Transverse colon (tissue), 4 donors: ENCODE measurements around the gene ZNF500. TPM values are rescaled to one million over a fixed set of nuclear protein-coding genes. Genes with fewer than 3 reads are reported as not detected.

Experiments
- DNase-seq: peaks from one replicate; pipeline ENCODE4 v3.0.0-alpha.2; 2019
- H3K27ac ChIP-seq, 4 donors: fragments of 200-600 bp; sonication (generic); 2 replicates each; pipeline ENCODE4 v1.5.1; 2016 to 2018; ENCODE audit warnings: inconsistent platforms in 4 of 4
- H3K27me3 ChIP-seq: fragments of 200-600 bp; sonication (generic); 2 replicates; pipeline ENCODE4 v1.5.1; 2017; ENCODE audit warnings: inconsistent platforms
- H3K36me3 ChIP-seq, 4 donors: fragments of 200-600 bp; sonication (generic); 2 replicates each; pipeline ENCODE4 v1.5.1; 2017 to 2019; ENCODE audit warnings: inconsistent platforms in 4 of 4
- H3K4me1 ChIP-seq, 4 donors: fragments of 200-600 bp; sonication (generic); 2 replicates each; pipeline ENCODE4 v1.5.1; 2017 to 2020; ENCODE audit warnings: inconsistent platforms in 4 of 4
- H3K4me3 ChIP-seq, 4 donors: fragments of 200-600 bp; sonication (generic); 1 replicate in 1 of 4; 2 replicates in 3 of 4; pipeline versions ENCODE4 v1.5.1 to v1.6.1; 2017 to 2019; ENCODE audit warnings: inconsistent platforms in 4 of 4
- H3K9me3 ChIP-seq, 2 donors: fragments of 200-600 bp; sonication (generic); 2 replicates each; pipeline ENCODE4 v1.5.1; 2017 to 2019; ENCODE audit warnings: inconsistent platforms in 2 of 2
- CTCF ChIP-seq, 5 experiments: fragments of 200-600 bp in 3 of 5; fragments of 450-650 bp in 2 of 5; sonication (generic) in 3 of 5; IDR thresholded peaks; 1 replicate in 2 of 5; 2 replicates in 3 of 5; pipeline ENCODE4 v1.5.1; 2016 to 2017; ENCODE audit warnings: antibody characterized with exemption in 5 of 5, inconsistent platforms in 3 of 5, mild to moderate bottlenecking in 2 of 5, moderate library complexity in 1 of 5
- EP300 ChIP-seq: sonication (generic); formaldehyde crosslinking; IDR thresholded peaks from one replicate; pipeline ENCODE4 v1.6.1; 2017; ENCODE audit warnings: antibody characterized with exemption, low read depth
- POLR2A ChIP-seq: fragments of 450-650 bp; IDR thresholded peaks from one replicate; pipeline ENCODE4 v1.6.1; 2016; ENCODE audit warnings: antibody characterized with exemption, mild to moderate bottlenecking, moderate library complexity
- POLR2AphosphoS5 ChIP-seq, 3 donors: sonication (generic); formaldehyde crosslinking; IDR thresholded peaks; one replicate each; pipeline ENCODE4 v1.6.1; 2016; ENCODE audit warnings: antibody characterized with exemption in 3 of 3
- WGBS, 2 donors: methylation state at CpG; one replicate each; pipeline ENCODE4 v1.1.5; 2018; ENCODE audit warnings: low coverage in 1 of 2; 5-methylcytosine and 5-hydroxymethylcytosine counted together
- in situ Hi-C, 4 donors: fragments of 200-750 bp; cut with MboI; loops; one replicate each; pipeline versions ENCODE4 v1.15.0 to v1.15.1; 2017; ENCODE audit warnings: low sequenced_read_pairs in 3 of 4, low pct_ligation_motif_present in 1 of 4, low pct_unique_long_range_greater_than_20kb in 1 of 4
- intact Hi-C: fragments of 100-400 bp; cut with DNase I; formaldehyde crosslinking; loops from one replicate; pipeline ENCODE4 v1.15.1; 2023; ENCODE audit warnings: low total_unique reads
- total RNA-seq, 4 donors: library from RNA; depleted of rRNA; stranded (reverse); fragments of >200 nt; gene quantifications; one replicate each; pipeline ENCODE4 v1.1.0, GENCODE V29; 2016

Gene ZNF500
- total RNA-seq, 4 donors from 2014 or later: 9.7 to 31.2 (median 11.6) TPM

- in situ Hi-C loops (no loop called here), intact Hi-C loops (no loop called here)
- TF ChIP-seq CTCF (IDR thresholded peaks at IDR 0.05): no peak
- no peak for TF ChIP-seq POLR2AphosphoS5 (IDR thresholded peaks at IDR 0.05)
- TF ChIP-seq POLR2A: no peak
- TF ChIP-seq EP300: no peak
- no peak overlapping the region for H3K27ac ChIP-seq
- DNase-seq: no peak
- no peaks in the 10 kb centered on the region for H3K4me1 ChIP-seq
- WGBS, 2 donors: 91 to 93% methylated on average over 4 to 11 of the region's 11 CpGs
- no peak overlapping the region for H3K4me3 ChIP-seq
- H3K27me3 ChIP-seq: no peaks in the 10 kb centered on the region
- peaks cover 0 to 38% (median 12%) of the 10 kb centered on the region in 4 donors for H3K36me3 ChIP-seq
- H3K9me3 ChIP-seq: no peaks in the 10 kb centered on the region
These were observed 13.7 kb downstream of the ZNF500 start for GRCh38 chr16:4753227-4753626.

GRCh38 chr16:4752351-4753100, 14.4 kb downstream of the ZNF500 start:
- intact Hi-C loops: no loop called here
- in situ Hi-C loops: no loop called here
- Histone ChIP-seq H3K4me3 (no peak overlapping the region), H3K27ac (no peak overlapping the region), H3K4me1 (peaks cover 0 to 3% (median under 1%) of the 10 kb centered on the region in 4 donors), H3K36me3 (peaks cover 0 to 32% (median 10%) of the 10 kb centered on the region in 4 donors), H3K27me3 (no peaks in the 10 kb centered on the region), H3K9me3 (no peaks in the 10 kb centered on the region)
- 92% methylated on average over 31 of the region's 44 CpGs; no CpG with 5 or more reads in 1 of the 2 donors for WGBS, 2 donors
- no peak for DNase-seq
- TF ChIP-seq EP300 (no peak), POLR2A (no peak), CTCF (IDR thresholded peaks at IDR 0.05) (no peak), POLR2AphosphoS5 (IDR thresholded peaks at IDR 0.05) (no peak)

GRCh38 chr16:4750896-4751295, 16.1 kb downstream of the ZNF500 start:
- Histone ChIP-seq H3K4me1 (peaks cover 0 to 10% (median 4%) of the 10 kb centered on the region in 4 donors), H3K9me3 (no peaks in the 10 kb centered on the region), H3K27ac (no peak overlapping the region), H3K36me3 (peaks cover 0 to 24% (median 10%) of the 10 kb centered on the region in 4 donors), H3K4me3 (no peak overlapping the region), H3K27me3 (no peaks in the 10 kb centered on the region)
- no peak for DNase-seq
- WGBS, 2 donors: 73 to 85% methylated on average over 3 to 8 of the region's 8 CpGs
- TF ChIP-seq EP300: no peak
- no peak for TF ChIP-seq POLR2AphosphoS5 (IDR thresholded peaks at IDR 0.05)
- no peak for TF ChIP-seq POLR2A
- no peak for TF ChIP-seq CTCF (IDR thresholded peaks at IDR 0.05)
- in situ Hi-C loops: no loop called here
- intact Hi-C loops: no loop called here

GRCh38 chr16:4749700-4750257, 17.2 kb downstream of the ZNF500 start:
- peaks cover 0 to 10% (median 4%) of the 10 kb centered on the region in 4 donors for H3K4me1 ChIP-seq
- H3K36me3 ChIP-seq: peaks cover 0 to 14% (median 6%) of the 10 kb centered on the region in 4 donors
- 89 to 90% methylated on average over 2 to 9 of the region's 10 CpGs for WGBS, 2 donors
- no peak overlapping the region for H3K4me3 ChIP-seq
- intact Hi-C loops: loop anchor here (5.0 kb wide), 1 partner anchor 293 kb away; no protein-coding TSS in a partner anchor
- DNase-seq: no peak
- in situ Hi-C loops: no loop called here
- no peak for TF ChIP-seq POLR2A
- no peak for TF ChIP-seq CTCF (IDR thresholded peaks at IDR 0.05)
- no peak for TF ChIP-seq POLR2AphosphoS5 (IDR thresholded peaks at IDR 0.05)
- no peak for TF ChIP-seq EP300
- H3K9me3 ChIP-seq: no peaks in the 10 kb centered on the region
- no peaks in the 10 kb centered on the region for H3K27me3 ChIP-seq
- no peak overlapping the region for H3K27ac ChIP-seq
